HCT116 (cell line): ENCODE data around the gene TBC1D2. TPM values are rescaled to one million over a fixed set of nuclear protein-coding genes. Genes with fewer than 3 reads are reported as not detected.

Experiments used
- ATAC-seq: fragments of 200-7000 bp; cut with Tn5 transposase; 2 replicates; pipeline ENCODE4 v1.9.1; 2020; ENCODE audit warnings: mild to moderate bottlenecking, moderate library complexity
- BruUV-seq: library from RNA; stranded (reverse); fragments of 400-500 nt; replicated peaks from 2 replicates; lab custom pipeline; 2021; lab: Mats Ljungman, UMichigan
- CTCF ChIA-PET: fragments of 300-600 bp; sonication (Branson Sonifier 250); formaldehyde crosslinking; loops from one replicate; lab custom pipeline; 2021; ENCODE audit warnings: antibody characterized with exemption; lab: Charles Lee
- POLR2A ChIA-PET: fragments of 300-600, 350-600 bp; sonication (Branson Sonifier 250); formaldehyde crosslinking; loops from one replicate; lab custom pipeline; 2021; ENCODE audit warnings: antibody characterized with exemption; lab: Charles Lee
- RAD21 ChIA-PET, 2 experiments: fragments of 300-600 bp; sonication (Branson Sonifier 250); formaldehyde crosslinking; loops; one replicate each; lab custom pipeline; 2023; ENCODE audit warnings: low total read pairs in 2 of 2; ENCODE audit not compliant: uncharacterized antibody in 2 of 2, unreplicated experiment in 2 of 2, low non-redundant PET in 1 of 2; lab: Charles Lee
- DNase-seq: peaks from one replicate; pipeline ENCODE4 v3.0.0-alpha.2; 2010; ENCODE audit warnings: low read depth, low spot score
- H2AFZ ChIP-seq: fragments of 200-600 bp; shearing (Covaris generic), sonication (generic); 2 replicates; pipeline ENCODE4 v1.6.1; 2017; ENCODE audit warnings: low read depth, mixed run types, mixed read lengths, antibody characterized with exemption, low read length; ENCODE audit not compliant: poor library complexity, severe bottlenecking
- H3K27ac ChIP-seq: 2 replicates; pipeline ENCODE4 v1.5.1; 2012; ENCODE audit warnings: low read depth, low read length
- H3K27me3 ChIP-seq: fragments of 200-600 bp; sonication (generic); 2 replicates; pipeline ENCODE4 v1.6.1; 2016; ENCODE audit warnings: mixed run types, low read length, mixed read lengths; ENCODE audit not compliant: insufficient read depth
- H3K36me3 ChIP-seq, 2 experiments: fragments of 200-500 bp in 1 of 2; fragments of 200-600 bp in 1 of 2; sonication (Bioruptor generic) in 1 of 2; sonication (generic) in 1 of 2; 2 replicates each; pipeline versions ENCODE4 v1.5.1 to v1.6.1; 2014 to 2016; ENCODE audit warnings: low read length in 2 of 2, inconsistent platforms in 1 of 2, mixed read lengths in 1 of 2, mixed run types in 1 of 2; ENCODE audit not compliant: insufficient read depth in 2 of 2, control insufficient read depth in 1 of 2
- H3K4me1 ChIP-seq, 2 experiments: fragments of 200-600 bp in 1 of 2; sonication (generic) in 1 of 2; 2 replicates each; pipeline versions ENCODE4 v1.5.1 to v1.6.1; 2012 to 2017; ENCODE audit warnings: low read length in 2 of 2, inconsistent platforms in 1 of 2, mild to moderate bottlenecking in 1 of 2, mixed read lengths in 1 of 2, mixed run types in 1 of 2, moderate library complexity in 1 of 2; ENCODE audit not compliant: insufficient read depth in 2 of 2, control insufficient read depth in 1 of 2
- H3K4me2 ChIP-seq: fragments of 200-600 bp; sonication (generic); 2 replicates; pipeline ENCODE4 v1.6.1; 2017; ENCODE audit warnings: mixed run types, low read length, mixed read lengths
- H3K4me3 ChIP-seq, 2 experiments: fragments of 200-600 bp in 1 of 2; sonication (generic) in 1 of 2; replicated peaks in 1 of 2; 2 replicates each; pipeline ENCODE4 v1.5.1; 2011 to 2016; ENCODE audit warnings: low read length in 2 of 2, control low read depth in 1 of 2, low read depth in 1 of 2, mild to moderate bottlenecking in 1 of 2, mixed read lengths in 1 of 2, mixed run types in 1 of 2
- H3K79me2 ChIP-seq: fragments of 200-600 bp; sonication (generic); 2 replicates; pipeline ENCODE4 v1.6.1; 2017; ENCODE audit warnings: mild to moderate bottlenecking, mixed run types, low read length, moderate library complexity, mixed read lengths; ENCODE audit not compliant: insufficient read depth
- H3K9ac ChIP-seq: fragments of 200-600 bp; sonication (generic); 2 replicates; pipeline ENCODE4 v1.6.1; 2016; ENCODE audit warnings: low read length, mixed read lengths
- H3K9me2 ChIP-seq: fragments of 200-600 bp; sonication (generic), shearing (Covaris generic); 2 replicates; pipeline ENCODE4 v1.6.1; 2017; ENCODE audit warnings: mixed run types, mild to moderate bottlenecking, moderate library complexity; ENCODE audit not compliant: insufficient read depth
- H3K9me3 ChIP-seq, 2 experiments: fragments of 200-500 bp in 1 of 2; fragments of 200-600 bp in 1 of 2; sonication (Bioruptor generic) in 1 of 2; sonication (generic) in 1 of 2; 2 replicates each; pipeline ENCODE4 v1.6.1; 2014 to 2017; ENCODE audit warnings: low read length in 2 of 2, mixed read lengths in 2 of 2, inconsistent platforms in 1 of 2, low read depth in 1 of 2, mild to moderate bottlenecking in 1 of 2, mixed run types in 1 of 2, moderate library complexity in 1 of 2; ENCODE audit not compliant: control insufficient read depth in 1 of 2, insufficient read depth in 1 of 2
- H4K20me1 ChIP-seq: fragments of 200-600 bp; sonication (generic), shearing (Covaris generic); 2 replicates; pipeline ENCODE4 v1.6.1; 2017; ENCODE audit warnings: mixed run types, mild to moderate bottlenecking, moderate library complexity; ENCODE audit not compliant: insufficient read depth
- ELF1 ChIP-seq: IDR thresholded peaks from 2 replicates; pipeline ENCODE4 v1.6.1; 2012; ENCODE audit warnings: low read depth, borderline replicate concordance
- EZH2 ChIP-seq: fragments of 200-600 bp; sonication (generic); IDR thresholded peaks from 2 replicates; pipeline ENCODE4 v1.6.1; 2017; ENCODE audit warnings: antibody characterized with exemption, mixed run types
- EZH2phosphoT487 ChIP-seq: fragments of 200-600 bp; IDR thresholded peaks from 2 replicates; pipeline ENCODE4 v1.6.1; 2018; ENCODE audit warnings: antibody characterized with exemption, borderline replicate concordance
- JUND ChIP-seq: IDR thresholded peaks from 2 replicates; pipeline ENCODE4 v1.6.1; 2012
- RAD21 ChIP-seq: IDR thresholded peaks from 2 replicates; pipeline ENCODE4 v1.6.1; 2012; ENCODE audit warnings: low read depth, mild to moderate bottlenecking
- TCF7L2 ChIP-seq: IDR thresholded peaks from 2 replicates; pipeline ENCODE4 v1.7.0; 2011; ENCODE audit warnings: borderline replicate concordance, inconsistent platforms; ENCODE audit not compliant: insufficient read depth, insufficient read length; ENCODE audit errors: extremely low read depth
- intact Hi-C: fragments of 100-400 bp; cut with micrococcal nuclease; formaldehyde crosslinking; loops from 2 replicates; pipeline ENCODE4 v1.10.0; 2022
- total RNA-seq: library from RNA; stranded (reverse); gene quantifications from one replicate; pipeline ENCODE4 v1.2.1, GENCODE V29; 2021; ENCODE audit not compliant: unreplicated experiment
- TF ChIP-seq, protein P1 (sequence below): IDR thresholded peaks from 2 replicates; pipeline ENCODE4 v1.6.1; 2012
- TF ChIP-seq, protein P2 (sequence below): IDR thresholded peaks from 2 replicates; pipeline ENCODE4 v1.6.1; 2012; ENCODE audit warnings: low read depth

TBC1D2 gene
- total RNA-seq, 1 experiment from 2014 or later: 9.8 TPM

- TF ChIP-seq, protein P1, sequence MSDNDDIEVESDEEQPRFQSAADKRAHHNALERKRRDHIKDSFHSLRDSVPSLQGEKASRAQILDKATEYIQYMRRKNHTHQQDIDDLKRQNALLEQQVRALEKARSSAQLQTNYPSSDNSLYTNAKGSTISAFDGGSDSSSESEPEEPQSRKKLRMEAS: no peak
- TF ChIP-seq TCF7L2 (no peak), ELF1 (no peak), RAD21 (no peak), JUND (no peak), EZH2 (no peak), EZH2phosphoT487 (no peak)
- TF ChIP-seq, protein P2, sequence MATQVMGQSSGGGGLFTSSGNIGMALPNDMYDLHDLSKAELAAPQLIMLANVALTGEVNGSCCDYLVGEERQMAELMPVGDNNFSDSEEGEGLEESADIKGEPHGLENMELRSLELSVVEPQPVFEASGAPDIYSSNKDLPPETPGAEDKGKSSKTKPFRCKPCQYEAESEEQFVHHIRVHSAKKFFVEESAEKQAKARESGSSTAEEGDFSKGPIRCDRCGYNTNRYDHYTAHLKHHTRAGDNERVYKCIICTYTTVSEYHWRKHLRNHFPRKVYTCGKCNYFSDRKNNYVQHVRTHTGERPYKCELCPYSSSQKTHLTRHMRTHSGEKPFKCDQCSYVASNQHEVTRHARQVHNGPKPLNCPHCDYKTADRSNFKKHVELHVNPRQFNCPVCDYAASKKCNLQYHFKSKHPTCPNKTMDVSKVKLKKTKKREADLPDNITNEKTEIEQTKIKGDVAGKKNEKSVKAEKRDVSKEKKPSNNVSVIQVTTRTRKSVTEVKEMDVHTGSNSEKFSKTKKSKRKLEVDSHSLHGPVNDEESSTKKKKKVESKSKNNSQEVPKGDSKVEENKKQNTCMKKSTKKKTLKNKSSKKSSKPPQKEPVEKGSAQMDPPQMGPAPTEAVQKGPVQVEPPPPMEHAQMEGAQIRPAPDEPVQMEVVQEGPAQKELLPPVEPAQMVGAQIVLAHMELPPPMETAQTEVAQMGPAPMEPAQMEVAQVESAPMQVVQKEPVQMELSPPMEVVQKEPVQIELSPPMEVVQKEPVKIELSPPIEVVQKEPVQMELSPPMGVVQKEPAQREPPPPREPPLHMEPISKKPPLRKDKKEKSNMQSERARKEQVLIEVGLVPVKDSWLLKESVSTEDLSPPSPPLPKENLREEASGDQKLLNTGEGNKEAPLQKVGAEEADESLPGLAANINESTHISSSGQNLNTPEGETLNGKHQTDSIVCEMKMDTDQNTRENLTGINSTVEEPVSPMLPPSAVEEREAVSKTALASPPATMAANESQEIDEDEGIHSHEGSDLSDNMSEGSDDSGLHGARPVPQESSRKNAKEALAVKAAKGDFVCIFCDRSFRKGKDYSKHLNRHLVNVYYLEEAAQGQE: no peak
- Histone ChIP-seq H3K9me2 (no peaks in the 10 kb centered on the region), H3K27ac (no peak overlapping the region), H3K4me2 (peak overlapping the region; percentile 98), H3K79me2 (no peaks in the 10 kb centered on the region), H3K27me3 (no peaks in the 10 kb centered on the region), H3K9ac (no peak overlapping the region), H3K9me3 (no peaks in the 10 kb centered on the region), H4K20me1 (no peaks in the 10 kb centered on the region), H2AFZ (no peak overlapping the region), H3K4me1 (peaks cover 0 to 20% of the 10 kb centered on the region in 2 experiments; a peak in 2 of 4 replicates), H3K4me3 (no peak overlapping the region), H3K36me3 (no peaks in the 10 kb centered on the region)
- intact Hi-C loops: no loop called here
- DNase-seq (no peak), ATAC-seq (no peak)
- ChIA-PET POLR2A (no interaction called here), RAD21 (no interaction called here), CTCF (no interaction called here)
- BruUV-seq: no TSS peak
Measured at GRCh38 chr9:98191181-98191608, 64.3 kb downstream of the TBC1D2 start.
